Measurements from ENCODE around the gene HIRA.
A peak's percentile ranks its signal among the peaks of the same experiment; 100 is the strongest.

Gene HIRA

GRCh38 chr22:19473578-19473977, 42.0 kb upstream of the HIRA start:
- H3K4me1 ChIP-seq (ENCODE audit: control insufficient read depth, insufficient read depth, low read length, unreplicated experiment) = peaks cover 10% of the 10 kb centered on the region
- H3K36me3 ChIP-seq (ENCODE audit: insufficient read depth, low read length) = 0 out of 2 replicates have a peak, but pooled peaks cover 4% of the 10 kb centered on the region
- H3K27me3 ChIP-seq (ENCODE audit: insufficient read depth, low read length) = no peaks in the 10 kb centered on the region
- no peak overlapping the region for H2AFZ ChIP-seq (ENCODE audit: low read length, unreplicated experiment)
- H3K4me3 ChIP-seq (ENCODE audit: low read depth, low read length) = no peak overlapping the region
- no peak overlapping the region for H3K27ac ChIP-seq (ENCODE audit: low read depth, low read length)
- H3K79me2 ChIP-seq (ENCODE audit: control insufficient read depth, insufficient read depth, low read length, unreplicated experiment) = peaks cover 35% of the 10 kb centered on the region

GRCh38 chr22:19472233-19472632, 40.7 kb upstream of the HIRA start:
- no peaks in the 10 kb centered on the region for H3K27me3 ChIP-seq (ENCODE audit: insufficient read depth, low read length)
- peaks cover 22% of the 10 kb centered on the region for H3K79me2 ChIP-seq (ENCODE audit: control insufficient read depth, insufficient read depth, low read length, unreplicated experiment)
- peaks cover 9% of the 10 kb centered on the region for H3K4me1 ChIP-seq (ENCODE audit: control insufficient read depth, insufficient read depth, low read length, unreplicated experiment)
- H2AFZ ChIP-seq (ENCODE audit: low read length, unreplicated experiment) = no peak overlapping the region
- 0 out of 2 replicates have a peak, but pooled peaks cover 4% of the 10 kb centered on the region for H3K36me3 ChIP-seq (ENCODE audit: insufficient read depth, low read length)
- H3K27ac ChIP-seq (ENCODE audit: low read depth, low read length) = no peak overlapping the region
- H3K4me3 ChIP-seq (ENCODE audit: low read depth, low read length) = no peak overlapping the region

- Histone ChIP-seq H3K4me3 (ENCODE audit: low read depth, low read length) (no peak overlapping the region), H3K27me3 (ENCODE audit: insufficient read depth, low read length) (no peaks in the 10 kb centered on the region), H3K27ac (ENCODE audit: low read depth, low read length) (no peak overlapping the region), H2AFZ (ENCODE audit: low read length, unreplicated experiment) (no peak overlapping the region), H3K36me3 (ENCODE audit: insufficient read depth, low read length) (0 out of 2 replicates have a peak, but pooled peaks cover 4% of the 10 kb centered on the region), H3K79me2 (ENCODE audit: control insufficient read depth, insufficient read depth, low read length, unreplicated experiment) (peaks cover 18% of the 10 kb centered on the region), H3K4me1 (ENCODE audit: control insufficient read depth, insufficient read depth, low read length, unreplicated experiment) (peaks cover 6% of the 10 kb centered on the region)
Observed at GRCh38 chr22:19471572-19471971, 40.0 kb upstream of the HIRA start.

GRCh38 chr22:19470010-19470409, 38.5 kb upstream of the HIRA start:
- Histone ChIP-seq H3K27ac (ENCODE audit: low read depth, low read length) (no peak overlapping the region), H3K36me3 (ENCODE audit: insufficient read depth, low read length) (peaks cover 8% of the 10 kb centered on the region; the same call in 1 of the 2 replicates), H3K4me3 (ENCODE audit: low read depth, low read length) (no peak overlapping the region), H3K79me2 (ENCODE audit: control insufficient read depth, insufficient read depth, low read length, unreplicated experiment) (peaks cover 4% of the 10 kb centered on the region), H3K27me3 (ENCODE audit: insufficient read depth, low read length) (no peaks in the 10 kb centered on the region), H2AFZ (ENCODE audit: low read length, unreplicated experiment) (no peak overlapping the region), H3K4me1 (ENCODE audit: control insufficient read depth, insufficient read depth, low read length, unreplicated experiment) (no peaks in the 10 kb centered on the region)

- Histone ChIP-seq H2AFZ (ENCODE audit: low read length, unreplicated experiment) (no peak overlapping the region), H3K79me2 (ENCODE audit: control insufficient read depth, insufficient read depth, low read length, unreplicated experiment) (peaks cover 4% of the 10 kb centered on the region), H3K4me1 (ENCODE audit: control insufficient read depth, insufficient read depth, low read length, unreplicated experiment) (no peaks in the 10 kb centered on the region), H3K36me3 (ENCODE audit: insufficient read depth, low read length) (peaks cover 8% of the 10 kb centered on the region; the same call in 1 of the 2 replicates), H3K27me3 (ENCODE audit: insufficient read depth, low read length) (no peaks in the 10 kb centered on the region), H3K27ac (ENCODE audit: low read depth, low read length) (no peak overlapping the region), H3K4me3 (ENCODE audit: low read depth, low read length) (no peak overlapping the region)
Observed at GRCh38 chr22:19469421-19469820, 37.9 kb upstream of the HIRA start.

GRCh38 chr22:19467912-19468311, 36.4 kb upstream of the HIRA start:
- no peaks in the 10 kb centered on the region for H3K27me3 ChIP-seq (ENCODE audit: insufficient read depth, low read length)
- no peaks in the 10 kb centered on the region for H3K79me2 ChIP-seq (ENCODE audit: control insufficient read depth, insufficient read depth, low read length, unreplicated experiment)
- H3K4me1 ChIP-seq (ENCODE audit: control insufficient read depth, insufficient read depth, low read length, unreplicated experiment) = peaks cover 4% of the 10 kb centered on the region
- peaks cover 8% of the 10 kb centered on the region; the same call in 1 of the 2 replicates for H3K36me3 ChIP-seq (ENCODE audit: insufficient read depth, low read length)
- H3K27ac ChIP-seq (ENCODE audit: low read depth, low read length) = no peak overlapping the region
- H3K4me3 ChIP-seq (ENCODE audit: low read depth, low read length) = no peak overlapping the region
- no peak overlapping the region for H2AFZ ChIP-seq (ENCODE audit: low read length, unreplicated experiment)

- no peak overlapping the region for H2AFZ ChIP-seq (ENCODE audit: low read length, unreplicated experiment)
- H3K79me2 ChIP-seq (ENCODE audit: control insufficient read depth, insufficient read depth, low read length, unreplicated experiment) = no peaks in the 10 kb centered on the region
- H3K4me3 ChIP-seq (ENCODE audit: low read depth, low read length) = no peak overlapping the region
- H3K36me3 ChIP-seq (ENCODE audit: insufficient read depth, low read length) = peaks cover 4% of the 10 kb centered on the region; the same call in 1 of the 2 replicates
- no peaks in the 10 kb centered on the region for H3K27me3 ChIP-seq (ENCODE audit: insufficient read depth, low read length)
- H3K4me1 ChIP-seq (ENCODE audit: control insufficient read depth, insufficient read depth, low read length, unreplicated experiment) = peaks cover 4% of the 10 kb centered on the region
- H3K27ac ChIP-seq (ENCODE audit: low read depth, low read length) = no peak overlapping the region
Observed at GRCh38 chr22:19466848-19467752, 35.6 kb upstream of the HIRA start.

GRCh38 chr22:19466126-19466716, 34.7 kb upstream of the HIRA start:
- H3K27ac ChIP-seq (ENCODE audit: low read depth, low read length) = no peak overlapping the region
- H2AFZ ChIP-seq (ENCODE audit: low read length, unreplicated experiment) = no peak overlapping the region
- H3K27me3 ChIP-seq (ENCODE audit: insufficient read depth, low read length) = no peaks in the 10 kb centered on the region
- peaks cover 4% of the 10 kb centered on the region; the same call in 1 of the 2 replicates for H3K36me3 ChIP-seq (ENCODE audit: insufficient read depth, low read length)
- H3K4me3 ChIP-seq (ENCODE audit: low read depth, low read length) = no peak overlapping the region
- H3K4me1 ChIP-seq (ENCODE audit: control insufficient read depth, insufficient read depth, low read length, unreplicated experiment) = peaks cover 4% of the 10 kb centered on the region
- no peaks in the 10 kb centered on the region for H3K79me2 ChIP-seq (ENCODE audit: control insufficient read depth, insufficient read depth, low read length, unreplicated experiment)

- Histone ChIP-seq H3K4me3 (ENCODE audit: low read depth, low read length) (no peak overlapping the region), H3K36me3 (ENCODE audit: insufficient read depth, low read length) (peaks cover 4% of the 10 kb centered on the region; the same call in 1 of the 2 replicates), H2AFZ (ENCODE audit: low read length, unreplicated experiment) (no peak overlapping the region), H3K27me3 (ENCODE audit: insufficient read depth, low read length) (no peaks in the 10 kb centered on the region), H3K79me2 (ENCODE audit: control insufficient read depth, insufficient read depth, low read length, unreplicated experiment) (no peaks in the 10 kb centered on the region), H3K27ac (ENCODE audit: low read depth, low read length) (no peak overlapping the region), H3K4me1 (ENCODE audit: control insufficient read depth, insufficient read depth, low read length, unreplicated experiment) (peaks cover 4% of the 10 kb centered on the region)
Observed at GRCh38 chr22:19464975-19465374, 33.4 kb upstream of the HIRA start.

GRCh38 chr22:19464546-19464945, 33.0 kb upstream of the HIRA start:
- H3K4me1 ChIP-seq (ENCODE audit: control insufficient read depth, insufficient read depth, low read length, unreplicated experiment) = peaks cover 4% of the 10 kb centered on the region
- peak overlapping the region; percentile 66; the same call in 1 of the 2 replicates for H3K27ac ChIP-seq (ENCODE audit: low read depth, low read length)
- H3K79me2 ChIP-seq (ENCODE audit: control insufficient read depth, insufficient read depth, low read length, unreplicated experiment) = no peaks in the 10 kb centered on the region
- no peaks in the 10 kb centered on the region for H3K27me3 ChIP-seq (ENCODE audit: insufficient read depth, low read length)
- no peak overlapping the region for H3K4me3 ChIP-seq (ENCODE audit: low read depth, low read length)
- peaks cover 4% of the 10 kb centered on the region; the same call in 1 of the 2 replicates for H3K36me3 ChIP-seq (ENCODE audit: insufficient read depth, low read length)
- H2AFZ ChIP-seq (ENCODE audit: low read length, unreplicated experiment) = no peak overlapping the region

All from ACC112 (cell line).